ENCODE results near the gene ADGRV1.

Gene ADGRV1

DNA sequence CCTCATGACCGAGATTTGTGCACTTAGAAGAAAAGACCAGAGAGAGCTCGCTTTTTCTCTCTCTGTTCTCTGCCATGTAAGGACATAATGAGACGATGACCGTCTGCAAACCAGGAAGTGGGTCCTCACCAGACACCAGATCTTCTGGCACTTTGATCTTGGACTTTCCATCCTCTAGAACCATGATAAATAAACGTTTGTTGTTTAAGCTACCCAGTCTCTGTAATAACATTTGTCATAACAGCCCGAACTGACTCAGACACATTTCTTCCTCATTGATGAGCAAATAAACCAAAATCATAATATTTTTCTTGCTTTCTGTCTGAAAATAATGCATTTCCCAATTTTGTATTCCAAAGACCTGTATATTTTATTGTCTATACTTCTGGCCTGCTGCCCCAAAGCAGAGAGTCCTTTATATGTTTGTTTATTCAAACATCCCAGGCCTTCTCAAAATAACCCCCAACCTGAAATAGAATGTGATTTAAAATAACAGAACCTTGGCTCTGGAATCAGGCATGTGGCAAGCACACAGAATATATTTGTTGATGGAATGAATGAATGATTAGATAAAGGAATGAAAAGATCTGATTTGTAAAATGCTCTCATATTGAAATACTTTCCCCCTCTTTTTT lies 396.5 kb downstream of the ADGRV1 start:
- H3K27me3 ChIP-seq (ENCODE audit: insufficient read depth, poor library complexity, severe bottlenecking): no peaks in the 10 kb centered on the region
- no peak for TF ChIP-seq POLR2AphosphoS5 (IDR thresholded peaks at IDR 0.05; ENCODE audit: low read depth)
- no peak for TF ChIP-seq SPI1 (IDR thresholded peaks at IDR 0.05; ENCODE audit: borderline replicate concordance, low read depth)
- TF ChIP-seq, protein P1, sequence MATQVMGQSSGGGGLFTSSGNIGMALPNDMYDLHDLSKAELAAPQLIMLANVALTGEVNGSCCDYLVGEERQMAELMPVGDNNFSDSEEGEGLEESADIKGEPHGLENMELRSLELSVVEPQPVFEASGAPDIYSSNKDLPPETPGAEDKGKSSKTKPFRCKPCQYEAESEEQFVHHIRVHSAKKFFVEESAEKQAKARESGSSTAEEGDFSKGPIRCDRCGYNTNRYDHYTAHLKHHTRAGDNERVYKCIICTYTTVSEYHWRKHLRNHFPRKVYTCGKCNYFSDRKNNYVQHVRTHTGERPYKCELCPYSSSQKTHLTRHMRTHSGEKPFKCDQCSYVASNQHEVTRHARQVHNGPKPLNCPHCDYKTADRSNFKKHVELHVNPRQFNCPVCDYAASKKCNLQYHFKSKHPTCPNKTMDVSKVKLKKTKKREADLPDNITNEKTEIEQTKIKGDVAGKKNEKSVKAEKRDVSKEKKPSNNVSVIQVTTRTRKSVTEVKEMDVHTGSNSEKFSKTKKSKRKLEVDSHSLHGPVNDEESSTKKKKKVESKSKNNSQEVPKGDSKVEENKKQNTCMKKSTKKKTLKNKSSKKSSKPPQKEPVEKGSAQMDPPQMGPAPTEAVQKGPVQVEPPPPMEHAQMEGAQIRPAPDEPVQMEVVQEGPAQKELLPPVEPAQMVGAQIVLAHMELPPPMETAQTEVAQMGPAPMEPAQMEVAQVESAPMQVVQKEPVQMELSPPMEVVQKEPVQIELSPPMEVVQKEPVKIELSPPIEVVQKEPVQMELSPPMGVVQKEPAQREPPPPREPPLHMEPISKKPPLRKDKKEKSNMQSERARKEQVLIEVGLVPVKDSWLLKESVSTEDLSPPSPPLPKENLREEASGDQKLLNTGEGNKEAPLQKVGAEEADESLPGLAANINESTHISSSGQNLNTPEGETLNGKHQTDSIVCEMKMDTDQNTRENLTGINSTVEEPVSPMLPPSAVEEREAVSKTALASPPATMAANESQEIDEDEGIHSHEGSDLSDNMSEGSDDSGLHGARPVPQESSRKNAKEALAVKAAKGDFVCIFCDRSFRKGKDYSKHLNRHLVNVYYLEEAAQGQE (IDR thresholded peaks at IDR 0.05; ENCODE audit: insufficient replicate concordance, low read depth): no peak
- TF ChIP-seq, protein P2, sequence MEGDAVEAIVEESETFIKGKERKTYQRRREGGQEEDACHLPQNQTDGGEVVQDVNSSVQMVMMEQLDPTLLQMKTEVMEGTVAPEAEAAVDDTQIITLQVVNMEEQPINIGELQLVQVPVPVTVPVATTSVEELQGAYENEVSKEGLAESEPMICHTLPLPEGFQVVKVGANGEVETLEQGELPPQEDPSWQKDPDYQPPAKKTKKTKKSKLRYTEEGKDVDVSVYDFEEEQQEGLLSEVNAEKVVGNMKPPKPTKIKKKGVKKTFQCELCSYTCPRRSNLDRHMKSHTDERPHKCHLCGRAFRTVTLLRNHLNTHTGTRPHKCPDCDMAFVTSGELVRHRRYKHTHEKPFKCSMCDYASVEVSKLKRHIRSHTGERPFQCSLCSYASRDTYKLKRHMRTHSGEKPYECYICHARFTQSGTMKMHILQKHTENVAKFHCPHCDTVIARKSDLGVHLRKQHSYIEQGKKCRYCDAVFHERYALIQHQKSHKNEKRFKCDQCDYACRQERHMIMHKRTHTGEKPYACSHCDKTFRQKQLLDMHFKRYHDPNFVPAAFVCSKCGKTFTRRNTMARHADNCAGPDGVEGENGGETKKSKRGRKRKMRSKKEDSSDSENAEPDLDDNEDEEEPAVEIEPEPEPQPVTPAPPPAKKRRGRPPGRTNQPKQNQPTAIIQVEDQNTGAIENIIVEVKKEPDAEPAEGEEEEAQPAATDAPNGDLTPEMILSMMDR (IDR thresholded peaks at IDR 0.05; ENCODE audit: insufficient read depth, low read length): no peak
- DNase-seq (ENCODE audit: low read depth in 1 of 2, low spot score in 1 of 2): no peak
- no peak overlapping the region for H3K27ac ChIP-seq (replicated peaks)
- H3K4me3 ChIP-seq (replicated peaks; ENCODE audit: insufficient read depth, low read length): no peak overlapping the region

DNA sequence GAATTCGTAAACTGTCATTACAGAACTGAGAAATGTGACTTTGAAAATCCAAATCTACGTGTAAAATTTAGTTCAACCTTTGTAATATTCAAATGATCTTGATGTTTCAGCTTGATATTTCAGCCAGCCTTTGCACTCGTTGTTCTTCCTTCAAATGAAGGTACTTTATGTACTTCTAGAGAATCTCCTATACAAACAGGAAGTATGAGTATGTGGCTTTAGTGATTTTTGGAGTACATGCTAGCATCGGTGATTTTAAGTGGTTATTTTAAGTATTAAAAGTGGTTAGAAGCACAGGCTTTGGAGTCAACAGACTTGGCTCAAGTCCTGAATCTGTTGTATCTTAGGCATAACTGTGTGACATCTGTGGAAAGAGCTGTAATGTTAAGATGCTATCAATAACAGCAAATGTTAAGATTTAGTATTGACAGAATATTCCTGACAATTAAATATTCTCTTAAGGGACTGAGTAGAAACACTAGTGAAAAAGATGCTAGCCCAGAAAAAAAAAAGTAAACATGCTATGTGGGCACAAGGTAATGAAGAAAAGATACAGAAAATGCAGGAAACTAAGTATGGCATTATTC lies 398.0 kb downstream of the ADGRV1 start:
- Histone ChIP-seq H3K4me3 (replicated peaks; ENCODE audit: insufficient read depth, low read length) (no peak overlapping the region), H3K27me3 (ENCODE audit: insufficient read depth, poor library complexity, severe bottlenecking) (no peaks in the 10 kb centered on the region), H3K27ac (replicated peaks) (no peak overlapping the region)
- no peak for DNase-seq (ENCODE audit: low read depth in 1 of 2, low spot score in 1 of 2)
- TF ChIP-seq, protein P1 (IDR thresholded peaks at IDR 0.05; ENCODE audit: insufficient replicate concordance, low read depth): no peak

DNA sequence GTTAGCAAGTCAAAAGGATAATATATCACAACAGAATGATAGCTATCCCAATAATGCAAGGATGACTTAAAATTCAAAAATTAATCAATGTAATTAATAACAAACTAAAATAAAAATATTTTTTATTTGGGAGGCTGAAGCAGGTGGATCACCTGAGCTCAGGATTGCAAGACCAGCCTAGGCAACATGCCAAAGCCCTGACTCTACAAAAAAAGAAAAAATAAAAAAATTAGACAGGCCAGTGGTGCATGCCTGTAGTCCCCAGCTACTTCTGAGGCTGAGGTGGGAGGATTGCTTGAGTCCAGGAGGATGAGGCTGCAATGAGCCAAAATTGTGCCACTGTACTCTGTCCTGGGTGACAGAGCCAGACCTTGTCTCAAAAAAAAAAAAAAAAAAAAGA lies 399.3 kb downstream of the ADGRV1 start:
- no peak for DNase-seq (ENCODE audit: low read depth in 1 of 2, low spot score in 1 of 2)
- H3K4me3 ChIP-seq (replicated peaks; ENCODE audit: insufficient read depth, low read length): no peak overlapping the region
- TF ChIP-seq POLR2AphosphoS5 (IDR thresholded peaks at IDR 0.05; ENCODE audit: low read depth) (no peak), GABPA (IDR thresholded peaks at IDR 0.05; ENCODE audit: low read depth) (no peak), SPI1 (IDR thresholded peaks at IDR 0.05; ENCODE audit: borderline replicate concordance, low read depth) (no peak)
- TF ChIP-seq, protein P1 (IDR thresholded peaks at IDR 0.05; ENCODE audit: insufficient replicate concordance, low read depth): no peak
- TF ChIP-seq, protein P2 (IDR thresholded peaks at IDR 0.05; ENCODE audit: insufficient read depth, low read length): no peak
- no peak overlapping the region for H3K27ac ChIP-seq (replicated peaks)
- no peaks in the 10 kb centered on the region for H3K27me3 ChIP-seq (ENCODE audit: insufficient read depth, poor library complexity, severe bottlenecking)

All from HL-60 (cell line).